Measurements from ENCODE around the gene TXNDC8.
A peak's percentile ranks its signal among the peaks of the same experiment; 100 is the strongest.

TXNDC8 gene

DNA sequence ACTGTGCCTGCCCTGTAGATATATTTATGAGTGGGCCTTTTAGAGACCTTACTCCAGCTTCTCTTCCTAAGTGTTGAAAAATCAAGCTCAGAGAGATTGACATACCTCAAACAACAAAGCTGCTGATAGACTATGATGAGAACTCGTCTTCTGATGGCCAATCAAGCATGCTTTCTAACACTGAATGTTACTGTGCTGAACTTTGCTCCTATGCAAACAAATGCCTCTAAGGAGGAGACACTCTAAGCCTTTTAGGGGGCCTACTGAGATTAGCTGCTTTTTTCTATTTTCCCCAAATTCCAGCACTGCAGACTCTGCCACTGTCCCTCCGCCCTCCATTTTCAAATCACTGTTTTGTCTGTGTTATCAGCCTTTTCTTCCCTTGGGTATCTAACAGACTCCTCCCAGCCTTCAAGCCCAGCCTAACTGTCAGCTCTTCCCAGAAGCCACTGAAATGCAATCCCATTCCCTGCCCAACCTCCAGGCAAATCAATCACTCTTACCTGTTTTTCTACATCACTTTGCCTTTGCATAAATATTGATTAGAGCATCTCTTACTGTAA lies 39.5 kb downstream of the TXNDC8 start:
- TF ChIP-seq, protein P1, sequence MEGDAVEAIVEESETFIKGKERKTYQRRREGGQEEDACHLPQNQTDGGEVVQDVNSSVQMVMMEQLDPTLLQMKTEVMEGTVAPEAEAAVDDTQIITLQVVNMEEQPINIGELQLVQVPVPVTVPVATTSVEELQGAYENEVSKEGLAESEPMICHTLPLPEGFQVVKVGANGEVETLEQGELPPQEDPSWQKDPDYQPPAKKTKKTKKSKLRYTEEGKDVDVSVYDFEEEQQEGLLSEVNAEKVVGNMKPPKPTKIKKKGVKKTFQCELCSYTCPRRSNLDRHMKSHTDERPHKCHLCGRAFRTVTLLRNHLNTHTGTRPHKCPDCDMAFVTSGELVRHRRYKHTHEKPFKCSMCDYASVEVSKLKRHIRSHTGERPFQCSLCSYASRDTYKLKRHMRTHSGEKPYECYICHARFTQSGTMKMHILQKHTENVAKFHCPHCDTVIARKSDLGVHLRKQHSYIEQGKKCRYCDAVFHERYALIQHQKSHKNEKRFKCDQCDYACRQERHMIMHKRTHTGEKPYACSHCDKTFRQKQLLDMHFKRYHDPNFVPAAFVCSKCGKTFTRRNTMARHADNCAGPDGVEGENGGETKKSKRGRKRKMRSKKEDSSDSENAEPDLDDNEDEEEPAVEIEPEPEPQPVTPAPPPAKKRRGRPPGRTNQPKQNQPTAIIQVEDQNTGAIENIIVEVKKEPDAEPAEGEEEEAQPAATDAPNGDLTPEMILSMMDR (IDR thresholded peaks at IDR 0.05; ENCODE audit: insufficient read depth, low read depth, low read length, missing control alignments), result no peak
- DNase-seq (ENCODE audit: low read depth), result no peak
- no peak overlapping the region for H3K4me3 ChIP-seq (ENCODE audit: low read length)

DNA sequence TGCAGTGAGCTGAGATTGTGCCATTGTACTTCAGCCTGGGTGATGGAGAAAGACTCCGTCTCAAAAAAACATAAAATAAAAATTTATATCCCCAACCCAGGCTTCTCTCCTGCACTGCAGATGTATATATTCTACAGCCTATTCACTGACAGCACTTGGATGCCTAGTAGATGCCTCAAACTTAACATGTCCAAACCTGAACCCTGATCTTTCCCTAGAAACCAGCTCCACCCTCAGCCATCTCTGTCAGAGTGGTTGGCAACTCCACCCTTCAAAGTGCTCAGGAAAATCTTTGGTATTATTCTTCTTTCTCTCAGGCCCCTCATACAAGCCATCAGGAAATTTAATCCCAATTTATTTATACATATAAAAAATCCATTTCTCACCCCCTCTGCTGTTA lies 44.4 kb downstream of the TXNDC8 start:
- no peak overlapping the region for H3K4me3 ChIP-seq (ENCODE audit: low read length)
- DNase-seq (ENCODE audit: low read depth), result peak; percentile 94
- TF ChIP-seq, protein P1 (IDR thresholded peaks at IDR 0.05; ENCODE audit: insufficient read depth, low read depth, low read length, missing control alignments), result no peak

DNA sequence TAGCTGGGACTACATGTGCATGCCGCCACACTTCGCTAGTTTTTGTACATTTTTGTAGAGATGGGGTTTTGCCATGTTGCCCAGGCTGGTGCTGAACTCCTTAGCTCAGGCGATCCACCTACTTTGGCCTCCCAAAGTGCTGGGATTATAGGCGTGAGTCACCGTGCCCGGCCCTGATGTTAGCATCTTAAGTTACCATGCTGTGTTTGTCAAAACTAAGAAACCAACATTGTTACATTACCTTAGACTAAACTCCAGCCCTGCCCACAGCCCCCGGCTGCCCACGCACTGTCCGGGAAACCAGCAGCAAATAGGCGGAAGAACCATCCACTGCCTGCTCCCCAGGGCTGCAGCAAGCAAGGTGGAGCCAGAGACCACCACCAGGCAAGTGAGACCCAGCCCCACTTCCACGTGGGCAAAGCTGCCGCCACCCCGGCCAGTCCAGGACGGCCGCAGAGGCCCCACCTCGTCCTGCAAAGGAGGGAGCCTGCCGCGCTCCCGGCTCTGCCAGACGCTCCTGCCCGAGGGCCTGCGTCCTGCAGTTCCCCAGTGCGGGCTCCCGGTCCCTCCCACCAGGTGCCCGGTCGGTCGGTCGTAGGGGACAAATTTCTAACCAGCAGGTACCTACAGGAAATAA lies 45.6 kb downstream of the TXNDC8 start:
- no peak overlapping the region for H3K4me3 ChIP-seq (ENCODE audit: low read length)
- TF ChIP-seq, protein P1 (IDR thresholded peaks at IDR 0.05; ENCODE audit: insufficient read depth, low read depth, low read length, missing control alignments), result no peak
- peak; percentile 73 for DNase-seq (ENCODE audit: low read depth)

DNA sequence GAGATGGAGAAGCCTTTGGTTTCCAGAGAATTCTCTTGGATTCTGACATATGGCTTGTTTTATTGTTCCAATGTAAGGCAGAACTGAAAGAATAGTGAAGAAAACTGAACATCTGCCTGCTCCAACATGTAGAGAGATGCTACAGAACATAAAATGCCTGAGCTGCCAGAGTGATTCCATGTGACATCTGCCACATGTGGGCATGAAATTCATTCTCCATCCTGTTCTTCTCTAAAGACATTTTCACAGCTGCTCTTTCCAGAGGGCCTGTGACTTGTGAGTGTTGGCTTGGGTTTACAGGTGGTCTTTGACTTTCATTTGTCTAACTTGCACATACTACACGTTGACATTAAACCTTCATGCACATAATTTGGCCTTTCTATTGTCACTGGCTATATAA lies 47.7 kb downstream of the TXNDC8 start:
- no peak overlapping the region for H3K4me3 ChIP-seq (ENCODE audit: low read length)
- no peak for DNase-seq (ENCODE audit: low read depth)
- TF ChIP-seq, protein P1 (IDR thresholded peaks at IDR 0.05; ENCODE audit: insufficient read depth, low read depth, low read length, missing control alignments), result no peak

DNA sequence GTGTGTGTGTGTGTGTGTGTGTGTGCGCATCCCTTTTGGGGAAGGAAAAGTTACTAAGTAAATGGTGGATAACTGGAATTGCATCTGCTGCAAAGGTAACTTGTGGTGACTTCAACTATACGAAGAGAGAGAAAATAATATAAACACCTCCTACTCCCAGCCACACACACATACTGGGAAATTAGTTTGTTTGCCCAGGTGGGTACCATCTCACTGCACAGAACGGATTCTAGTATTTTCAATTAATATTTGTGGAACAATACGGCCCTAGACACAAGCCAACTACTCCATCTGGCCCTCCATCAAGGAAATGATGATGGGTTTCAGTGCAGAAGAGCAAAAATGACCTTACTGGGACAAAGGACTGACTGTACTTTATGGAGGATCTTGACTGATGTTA lies 49.2 kb downstream of the TXNDC8 start:
- TF ChIP-seq, protein P1 (IDR thresholded peaks at IDR 0.05; ENCODE audit: insufficient read depth, low read depth, low read length, missing control alignments), result no peak
- no peak for DNase-seq (ENCODE audit: low read depth)
- H3K4me3 ChIP-seq (ENCODE audit: low read length), result no peak overlapping the region

DNA sequence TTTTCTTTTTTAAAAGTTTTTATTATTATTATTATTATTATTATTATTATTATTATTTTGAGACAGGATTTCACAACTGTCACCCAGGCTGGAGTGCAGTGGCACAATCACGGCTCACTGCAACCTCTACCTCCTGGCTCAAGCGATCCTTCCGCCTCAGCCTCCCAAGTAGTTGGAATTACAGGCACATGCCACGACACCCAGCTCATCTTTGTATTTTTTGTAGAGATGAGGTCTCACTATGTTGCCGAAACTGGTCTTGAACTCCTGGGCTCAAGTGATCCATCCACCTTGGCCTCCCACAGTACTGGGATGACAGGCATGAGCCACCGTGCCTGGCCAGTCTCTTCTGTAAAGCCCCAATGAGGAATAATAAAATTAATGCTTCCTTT lies 50.4 kb downstream of the TXNDC8 start:
- no peak overlapping the region for H3K4me3 ChIP-seq (ENCODE audit: low read length)
- TF ChIP-seq, protein P1 (IDR thresholded peaks at IDR 0.05; ENCODE audit: insufficient read depth, low read depth, low read length, missing control alignments), result no peak

More for the DNA sequence above, 50.4 kb downstream of the TXNDC8 start:
- DNase-seq (ENCODE audit: low read depth), result no peak
